ENCODE data around the gene NID1. TPM values are rescaled to one million over a fixed set of nuclear protein-coding genes. Genes with fewer than 3 reads are reported as not detected.
"Not testable (repeated sequence)": the region's sequence is repeated elsewhere in the genome, so short reads cannot be mapped to it uniquely, and the experiment has no call there.

Gene NID1
- total RNA-seq, 1 donor from 2014 or later = 321 TPM

GRCh38 chr1:235971571-235972310 lies 93.1 kb downstream of the NID1 start:
- DNase-seq (ENCODE audit: extremely low read depth, low read depth, low spot score) = peak; percentile 72

DNA sequence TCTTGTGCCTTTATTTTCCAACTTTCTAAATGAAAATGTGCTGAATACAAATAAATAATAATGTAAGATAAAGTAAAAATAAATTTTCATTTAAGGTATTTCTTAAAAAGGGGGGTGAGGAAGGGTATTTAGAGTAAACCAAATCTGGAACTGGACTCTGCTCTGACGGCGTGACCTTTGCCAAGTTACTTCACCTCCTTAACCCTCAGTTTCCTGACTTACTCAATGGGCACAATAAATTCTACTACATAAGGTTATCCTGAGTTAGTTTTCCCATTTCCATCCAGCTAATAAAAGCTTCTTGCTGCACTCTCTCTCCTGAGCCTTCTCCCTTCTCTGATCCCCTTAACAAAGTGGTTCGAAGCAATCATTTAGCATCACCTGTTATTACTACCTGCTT lies 93.9 kb downstream of the NID1 start:
- no peak for DNase-seq (ENCODE audit: extremely low read depth, low read depth, low spot score)

GRCh38 chr1:235968831-235969230 lies 96.1 kb downstream of the NID1 start:
- no peak for DNase-seq (ENCODE audit: extremely low read depth, low read depth, low spot score)

DNA sequence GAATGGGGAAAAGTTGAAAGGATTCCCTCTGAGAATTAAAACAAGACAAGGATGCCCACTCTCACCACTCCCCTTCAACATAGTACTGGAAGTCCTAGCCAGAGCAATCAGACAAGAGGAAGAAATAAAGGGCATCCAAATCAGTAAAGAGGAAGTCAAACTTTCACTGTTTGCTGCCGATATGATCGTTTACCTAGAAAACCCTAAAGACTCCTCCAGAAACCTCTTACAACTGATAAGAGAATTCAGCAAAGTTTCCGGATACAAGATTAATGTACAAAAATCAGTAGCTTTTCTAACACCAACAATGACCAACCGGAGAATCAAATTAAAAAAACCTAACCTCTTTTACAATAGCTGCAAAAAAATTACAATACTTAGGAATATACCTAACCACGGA lies 98.8 kb downstream of the NID1 start:
- DNase-seq (ENCODE audit: extremely low read depth, low read depth, low spot score) = not testable (repeated sequence)

DNA sequence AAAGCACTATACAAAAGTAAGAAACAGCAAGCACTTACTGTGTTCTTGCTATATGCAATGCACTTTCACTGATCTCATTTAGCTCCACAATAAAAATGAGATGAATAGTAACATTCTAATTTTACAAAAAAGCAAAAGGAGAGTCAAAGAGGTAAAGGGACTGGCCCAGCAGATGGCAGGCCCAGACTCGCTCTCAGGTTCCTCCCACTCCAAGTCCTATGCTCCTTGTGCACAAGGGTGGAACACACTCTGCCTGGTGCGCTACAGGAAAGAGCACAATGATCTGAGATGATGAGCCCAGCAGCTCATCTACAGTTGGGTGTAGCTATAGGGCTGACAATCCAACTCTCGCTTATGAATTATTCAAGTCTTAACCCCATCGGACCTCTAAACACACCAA lies 104.1 kb downstream of the NID1 start:
- DNase-seq (ENCODE audit: extremely low read depth, low read depth, low spot score) = no peak

GRCh38 chr1:235958021-235958420 lies 106.9 kb downstream of the NID1 start:
- DNase-seq (ENCODE audit: extremely low read depth, low read depth, low spot score) = no peak

- no peak for DNase-seq (ENCODE audit: extremely low read depth, low read depth, low spot score)
Measured at GRCh38 chr1:235955777-235956176, 109.1 kb downstream of the NID1 start.

- DNase-seq (ENCODE audit: extremely low read depth, low read depth, low spot score) = no peak
Measured at GRCh38 chr1:235954306-235955283, 110.3 kb downstream of the NID1 start.

DNA sequence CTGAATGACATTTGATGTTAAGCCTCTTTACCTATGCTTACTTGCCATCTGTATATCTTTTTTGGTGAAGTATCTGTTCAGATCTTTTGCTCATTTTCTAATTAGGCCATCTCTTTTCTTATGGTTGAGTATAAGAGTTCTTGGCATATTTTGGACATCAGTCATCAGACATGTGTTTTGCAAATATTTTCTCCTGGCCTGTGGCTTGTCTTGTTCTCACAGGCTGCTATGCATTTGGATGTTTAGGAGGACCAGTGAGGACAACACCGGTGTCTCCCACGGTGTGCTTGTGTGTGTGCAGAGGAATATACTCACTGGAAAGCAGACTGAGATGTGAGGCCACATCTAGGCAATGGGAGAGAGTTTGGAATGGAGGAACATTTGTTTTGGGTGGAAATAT lies 111.1 kb downstream of the NID1 start:
- no peak for DNase-seq (ENCODE audit: extremely low read depth, low read depth, low spot score)

DNA sequence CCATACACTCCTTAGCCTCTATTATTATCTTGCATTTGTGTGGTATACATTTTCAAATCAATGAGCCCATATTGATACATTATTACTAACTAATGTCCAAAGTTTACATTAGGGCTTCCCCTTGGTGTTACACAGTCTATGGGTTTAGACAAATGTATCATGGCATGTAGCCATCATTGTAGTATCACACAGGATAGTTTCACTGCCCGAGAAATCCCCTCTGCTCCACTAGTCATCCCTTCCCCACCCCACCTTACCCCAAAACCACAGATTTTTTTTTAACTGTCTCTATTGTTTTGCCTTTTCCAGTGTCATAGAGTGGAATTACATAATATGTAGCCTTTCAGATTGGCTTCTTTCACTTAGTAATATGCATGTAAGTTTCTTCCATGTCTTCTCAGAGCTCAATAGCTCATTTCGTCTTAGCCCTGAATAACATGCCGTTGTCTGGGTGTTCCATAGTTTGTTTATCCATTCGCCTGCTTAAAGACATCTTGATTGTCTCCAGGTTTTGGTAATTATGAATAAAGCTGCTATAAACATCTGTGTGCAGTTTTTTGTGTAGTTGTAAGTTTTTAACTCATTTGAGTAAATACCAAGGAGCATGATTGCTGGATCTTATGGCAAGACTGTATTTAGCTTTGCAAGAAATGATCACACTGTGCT lies 111.8 kb downstream of the NID1 start:
- no peak for DNase-seq (ENCODE audit: extremely low read depth, low read depth, low spot score)

GRCh38 chr1:235951661-235952060 lies 113.2 kb downstream of the NID1 start:
- DNase-seq (ENCODE audit: extremely low read depth, low read depth, low spot score) = no peak

DNA sequence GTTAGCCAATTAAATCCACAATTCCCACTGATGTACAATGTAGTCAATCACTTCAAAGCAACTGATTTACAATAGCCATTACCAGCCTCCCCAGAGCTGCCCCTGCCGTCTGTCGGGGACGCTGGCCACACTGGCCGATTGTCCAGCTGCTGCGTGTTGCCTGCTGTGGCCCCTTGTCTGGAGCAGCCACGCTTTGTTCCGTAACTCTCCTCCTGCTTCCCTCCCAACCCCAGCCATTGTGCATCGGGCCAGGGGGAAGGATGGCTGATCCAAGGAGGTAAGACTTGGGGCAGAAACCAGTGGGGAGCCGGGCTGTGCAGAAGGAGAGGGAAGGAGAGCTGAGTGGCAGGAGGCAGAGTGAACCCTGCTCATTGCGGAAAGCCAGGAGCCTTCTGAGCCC lies 114.6 kb downstream of the NID1 start:
- DNase-seq (ENCODE audit: extremely low read depth, low read depth, low spot score) = no peak

DNA sequence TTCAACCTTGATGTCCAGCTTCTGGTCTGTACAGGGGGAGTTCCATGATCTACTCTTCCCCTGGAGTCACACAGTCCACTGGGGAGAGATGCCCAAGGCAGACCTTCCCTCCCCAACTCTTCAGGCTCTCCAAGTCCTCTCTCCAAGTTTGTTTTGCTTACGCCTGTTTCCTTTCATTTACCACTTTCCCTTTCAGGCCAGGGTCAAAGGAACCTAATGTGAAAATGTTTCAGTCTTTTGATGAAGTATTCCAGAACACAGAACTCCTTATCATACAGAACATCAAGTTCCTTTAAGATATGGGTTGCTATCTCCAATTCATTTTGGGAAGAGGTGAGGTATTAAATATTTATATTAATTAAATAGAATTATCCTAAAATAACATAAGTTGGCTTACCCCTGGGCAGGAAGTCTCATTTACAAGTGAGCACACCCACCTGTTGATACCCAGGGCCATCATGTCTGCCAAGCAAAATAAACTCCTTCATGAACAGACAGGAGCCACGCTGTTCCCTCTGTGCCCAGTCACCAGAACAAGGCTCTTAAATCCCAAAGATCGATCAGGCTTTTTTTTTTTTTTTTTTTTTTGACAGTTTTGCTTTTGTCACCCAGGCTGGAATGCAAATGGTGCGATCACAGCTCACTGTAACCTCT lies 116.0 kb downstream of the NID1 start:
- no peak for DNase-seq (ENCODE audit: extremely low read depth, low read depth, low spot score)

- no peak for DNase-seq (ENCODE audit: extremely low read depth, low read depth, low spot score)
Measured at GRCh38 chr1:235947989-235948388, 116.9 kb downstream of the NID1 start.

GRCh38 chr1:235946571-235946981 lies 118.3 kb downstream of the NID1 start:
- DNase-seq (ENCODE audit: extremely low read depth, low read depth, low spot score) = no peak

GRCh38 chr1:235945775-235946570 lies 118.9 kb downstream of the NID1 start:
- DNase-seq (ENCODE audit: extremely low read depth, low read depth, low spot score) = no peak

- DNase-seq (ENCODE audit: extremely low read depth, low read depth, low spot score) = no peak
Measured at GRCh38 chr1:235943581-235944114, 121.2 kb downstream of the NID1 start.

- DNase-seq (ENCODE audit: extremely low read depth, low read depth, low spot score) = no peak
Measured at GRCh38 chr1:235942979-235943575, 121.8 kb downstream of the NID1 start.

- DNase-seq (ENCODE audit: extremely low read depth, low read depth, low spot score) = no peak
Measured at GRCh38 chr1:235942625-235942934, 122.3 kb downstream of the NID1 start.
